H9 (cell line): ENCODE results near the gene ARHGAP8. TPM values are rescaled to one million over a fixed set of nuclear protein-coding genes. Genes with fewer than 3 reads are reported as not detected.

Experiments used
- DNase-seq: peaks from one replicate; pipeline ENCODE4 v3.0.0-alpha.2; 2017
- H2AFZ ChIP-seq: one replicate; pipeline ENCODE4 v1.6.1; 2013; ENCODE audit warnings: mild to moderate bottlenecking, low read length, control low read depth, moderate library complexity
- H2AK5ac ChIP-seq: 2 replicates; pipeline ENCODE4 v1.6.1; 2013; ENCODE audit warnings: low read length, control low read depth, mixed read lengths; ENCODE audit not compliant: insufficient read length
- H2BK120ac ChIP-seq: one replicate; pipeline ENCODE4 v1.6.1; 2013; ENCODE audit warnings: low read depth, mild to moderate bottlenecking, low read length, control low read depth, inconsistent platforms; ENCODE audit not compliant: poor library complexity, severe bottlenecking
- H2BK12ac ChIP-seq: 2 replicates; pipeline ENCODE4 v1.6.1; 2013; ENCODE audit warnings: low read length, control low read depth, mixed read lengths, low read depth; ENCODE audit not compliant: insufficient read length
- H2BK15ac ChIP-seq: 2 replicates; pipeline ENCODE4 v1.6.1; 2013; ENCODE audit warnings: low read depth, low read length, control low read depth
- H2BK20ac ChIP-seq: one replicate; pipeline ENCODE4 v1.6.1; 2013; ENCODE audit warnings: low read depth, mild to moderate bottlenecking, low read length, control low read depth, inconsistent platforms; ENCODE audit not compliant: poor library complexity, severe bottlenecking
- H2BK5ac ChIP-seq: 2 replicates; pipeline ENCODE4 v1.6.1; 2013; ENCODE audit warnings: low read length, control low read depth, mixed read lengths; ENCODE audit not compliant: insufficient read length
- H3K14ac ChIP-seq: 2 replicates; pipeline ENCODE4 v1.6.1; 2013; ENCODE audit warnings: low read length, control low read depth; ENCODE audit not compliant: insufficient read depth
- H3K18ac ChIP-seq: 2 replicates; pipeline ENCODE4 v1.6.1; 2013; ENCODE audit warnings: low read depth, mild to moderate bottlenecking, mixed read lengths, low read length, control low read depth; ENCODE audit not compliant: insufficient read length
- H3K23ac ChIP-seq: 2 replicates; pipeline ENCODE4 v1.6.1; 2013; ENCODE audit warnings: low read length, control low read depth, mixed read lengths, low read depth; ENCODE audit not compliant: insufficient read length
- H3K23me2 ChIP-seq: 2 replicates; pipeline ENCODE4 v1.6.1; 2013; ENCODE audit warnings: low read depth, mild to moderate bottlenecking, mixed read lengths, low read length, control low read depth; ENCODE audit not compliant: insufficient read length, poor library complexity, severe bottlenecking
- H3K27ac ChIP-seq: 2 replicates; pipeline ENCODE4 v1.5.1; 2013; ENCODE audit warnings: low read length, control low read depth, mixed read lengths, low read depth; ENCODE audit not compliant: insufficient read length
- H3K27me3 ChIP-seq: 2 replicates; pipeline ENCODE4 v1.6.1; 2013; ENCODE audit warnings: low read length, control low read depth, inconsistent platforms; ENCODE audit not compliant: insufficient read depth
- H3K4ac ChIP-seq: 2 replicates; pipeline ENCODE4 v1.6.1; 2013; ENCODE audit warnings: low read depth, mild to moderate bottlenecking, control low read depth, inconsistent platforms, low read length, moderate library complexity
- H3K4me1 ChIP-seq: 2 replicates; pipeline ENCODE4 v1.6.1; 2013; ENCODE audit warnings: low read length, control low read depth, inconsistent platforms; ENCODE audit not compliant: insufficient read depth
- H3K4me2 ChIP-seq: 2 replicates; pipeline ENCODE4 v1.6.1; 2013; ENCODE audit warnings: low read length, control low read depth, mixed read lengths; ENCODE audit not compliant: insufficient read length, insufficient read depth
- H3K56ac ChIP-seq: 2 replicates; pipeline ENCODE4 v1.6.1; 2013; ENCODE audit warnings: low read depth, mild to moderate bottlenecking, mixed read lengths, low read length, control low read depth; ENCODE audit not compliant: insufficient read length
- H3K79me1 ChIP-seq: 2 replicates; pipeline ENCODE4 v1.6.1; 2013; ENCODE audit warnings: low read depth, mild to moderate bottlenecking, moderate library complexity, low read length, control low read depth, inconsistent platforms; ENCODE audit not compliant: insufficient read depth, poor library complexity, severe bottlenecking
- H3K79me2 ChIP-seq: 2 replicates; pipeline ENCODE4 v1.6.1; 2013; ENCODE audit warnings: low read length, control low read depth, inconsistent platforms; ENCODE audit not compliant: insufficient read depth
- H3K9ac ChIP-seq: 2 replicates; pipeline ENCODE4 v1.6.1; 2013; ENCODE audit warnings: low read length, control low read depth, mixed read lengths; ENCODE audit not compliant: insufficient read length; ENCODE audit errors: extremely low read depth
- H3K9me3 ChIP-seq: one replicate; pipeline ENCODE4 v1.6.1; 2013; ENCODE audit warnings: low read depth, low read length, inconsistent platforms; ENCODE audit not compliant: control insufficient read depth
- H3T11ph ChIP-seq: one replicate; pipeline ENCODE4 v1.6.1; 2013; ENCODE audit warnings: mild to moderate bottlenecking, low read length, control low read depth, inconsistent platforms
- H4K20me1 ChIP-seq: one replicate; pipeline ENCODE4 v1.6.1; 2013; ENCODE audit not compliant: control insufficient read depth, insufficient read length, insufficient read depth
- H4K5ac ChIP-seq: 2 replicates; pipeline ENCODE4 v1.6.1; 2013; ENCODE audit warnings: low read depth, mild to moderate bottlenecking, mixed read lengths, low read length, control low read depth; ENCODE audit not compliant: insufficient read length
- H4K8ac ChIP-seq: replicated peaks from 2 replicates; pipeline ENCODE4 v1.6.1; 2013; ENCODE audit warnings: low read length, control low read depth, mixed read lengths, low read depth; ENCODE audit not compliant: insufficient read length
- H4K91ac ChIP-seq: 2 replicates; pipeline ENCODE4 v1.6.1; 2013; ENCODE audit warnings: low read depth, mild to moderate bottlenecking, moderate library complexity, mixed read lengths, low read length, control low read depth; ENCODE audit not compliant: insufficient read length
- H3K27ac Mint-ChIP-seq, 3 experiments: 2 replicates in 2 of 3; 3 replicates in 1 of 3; pipeline ENCODE4 v1.8.0; 2020 to 2021; ENCODE audit warnings: mixed read lengths in 3 of 3, mild to moderate bottlenecking in 1 of 3, moderate library complexity in 1 of 3
- H3K27me3 Mint-ChIP-seq: 2 replicates; pipeline ENCODE4 v1.8.0; 2021; ENCODE audit warnings: low read depth, mild to moderate bottlenecking, moderate library complexity, mixed read lengths
- H3K36me3 Mint-ChIP-seq, 3 experiments: 2 replicates in 2 of 3; 3 replicates in 1 of 3; pipeline ENCODE4 v1.8.0; 2020 to 2021; ENCODE audit warnings: low read depth in 3 of 3, mixed read lengths in 3 of 3; ENCODE audit not compliant: insufficient read depth in 1 of 3
- H3K4me1 Mint-ChIP-seq, 2 experiments: 2 replicates each; pipeline ENCODE4 v1.8.0; 2020; ENCODE audit warnings: mixed read lengths in 2 of 2
- H3K4me3 Mint-ChIP-seq, 2 experiments: 2 replicates in 1 of 2; 3 replicates in 1 of 2; pipeline ENCODE4 v1.8.0; 2020 to 2021; ENCODE audit warnings: mild to moderate bottlenecking in 2 of 2, mixed read lengths in 2 of 2, moderate library complexity in 1 of 2
- H3K9me3 Mint-ChIP-seq, 2 experiments: 2 replicates in 1 of 2; 3 replicates in 1 of 2; pipeline ENCODE4 v1.8.0; 2020; ENCODE audit warnings: mild to moderate bottlenecking in 2 of 2, mixed read lengths in 2 of 2, moderate library complexity in 1 of 2
- WGBS: extraction: QIAGEN DNeasy Blood & Tissue Kit; methylation state at CpG from one replicate; pipeline ENCODE4 v1.1.7; 2013; ENCODE audit warnings: missing lambda C conversion rate, low lambda C conversion rate, mixed read lengths; ENCODE audit not compliant: insufficient read length; ENCODE audit errors: extremely low coverage; 5-methylcytosine and 5-hydroxymethylcytosine counted together
- total RNA-seq: library from RNA; stranded (reverse); gene quantifications from 2 replicates; pipeline ENCODE4 v1.2.1, GENCODE V29; 2021
- TF ChIP-seq, protein P1 (sequence below): fragments of 200-600 bp; sonication (generic); conservative IDR thresholded peaks from 3 replicates; pipeline ENCODE4 v1.8.0; 2021; ENCODE audit warnings: antibody characterized with exemption, mild to moderate bottlenecking

Gene ARHGAP8
- total RNA-seq, 1 experiment from 2014 or later, result 35.4 TPM

DNA sequence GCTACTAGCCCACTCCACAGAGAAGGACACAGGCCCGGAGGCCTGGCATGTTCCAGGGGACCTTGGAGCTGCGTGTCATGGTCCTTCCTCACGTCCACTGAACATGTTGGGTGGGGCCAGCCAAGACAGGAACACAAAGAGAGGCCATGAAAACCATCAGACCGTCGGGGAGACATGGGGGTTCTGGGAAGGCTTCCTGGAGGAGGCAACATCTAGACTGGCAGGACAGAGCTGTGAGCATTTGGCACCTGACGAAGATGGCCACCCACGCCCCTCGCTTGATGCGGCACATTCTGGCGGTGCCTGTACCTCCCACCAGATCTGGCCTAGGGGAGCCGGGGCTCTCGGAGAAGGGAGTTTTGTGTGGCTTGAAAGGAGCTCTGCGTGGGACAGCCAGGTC, 24.7 kb upstream of the ARHGAP8 start:
- Mint-ChIP-seq H3K4me1 (peaks cover 3 to 8% of the 10 kb centered on the region in 2 experiments; a peak in 2 of 4 replicates), H3K9me3 (no peaks in the 10 kb centered on the region), H3K27ac (no peak overlapping the region), H3K36me3 (peaks cover 0 to 3% (median 0%) of the 10 kb centered on the region in 3 experiments; a peak in 1 of 7 replicates), H3K27me3 (no peaks in the 10 kb centered on the region), H3K4me3 (no peak overlapping the region)
- Histone ChIP-seq H3K18ac (no peak overlapping the region), H3K4me2 (no peak overlapping the region), H2BK12ac (no peak overlapping the region), H2BK15ac (no peak overlapping the region), H3K23ac (no peak overlapping the region), H3K4me1 (no peaks in the 10 kb centered on the region), H3K4ac (no peak overlapping the region), H3K56ac (no peak overlapping the region), H3K27me3 (no peaks in the 10 kb centered on the region), H4K20me1 (no peaks in the 10 kb centered on the region), H3K9ac (no peak overlapping the region), H2BK120ac (no peak overlapping the region), H3K23me2 (no peaks in the 10 kb centered on the region), H2BK20ac (no peak overlapping the region), H3K79me1 (no peaks in the 10 kb centered on the region), H2AK5ac (no peak overlapping the region), H3K79me2 (no peaks in the 10 kb centered on the region), H2AFZ (no peak overlapping the region), H4K5ac (no peak overlapping the region), H3K14ac (no peak overlapping the region), H3K27ac (no peak overlapping the region), H4K91ac (no peak overlapping the region), H2BK5ac (no peak overlapping the region), H3T11ph (no peak overlapping the region), H4K8ac (no peak overlapping the region), H3K9me3 (no peaks in the 10 kb centered on the region)
- WGBS, result no CpG with 5 or more reads among the region's 13 CpGs
- DNase-seq, result no peak
- TF ChIP-seq, protein P1, sequence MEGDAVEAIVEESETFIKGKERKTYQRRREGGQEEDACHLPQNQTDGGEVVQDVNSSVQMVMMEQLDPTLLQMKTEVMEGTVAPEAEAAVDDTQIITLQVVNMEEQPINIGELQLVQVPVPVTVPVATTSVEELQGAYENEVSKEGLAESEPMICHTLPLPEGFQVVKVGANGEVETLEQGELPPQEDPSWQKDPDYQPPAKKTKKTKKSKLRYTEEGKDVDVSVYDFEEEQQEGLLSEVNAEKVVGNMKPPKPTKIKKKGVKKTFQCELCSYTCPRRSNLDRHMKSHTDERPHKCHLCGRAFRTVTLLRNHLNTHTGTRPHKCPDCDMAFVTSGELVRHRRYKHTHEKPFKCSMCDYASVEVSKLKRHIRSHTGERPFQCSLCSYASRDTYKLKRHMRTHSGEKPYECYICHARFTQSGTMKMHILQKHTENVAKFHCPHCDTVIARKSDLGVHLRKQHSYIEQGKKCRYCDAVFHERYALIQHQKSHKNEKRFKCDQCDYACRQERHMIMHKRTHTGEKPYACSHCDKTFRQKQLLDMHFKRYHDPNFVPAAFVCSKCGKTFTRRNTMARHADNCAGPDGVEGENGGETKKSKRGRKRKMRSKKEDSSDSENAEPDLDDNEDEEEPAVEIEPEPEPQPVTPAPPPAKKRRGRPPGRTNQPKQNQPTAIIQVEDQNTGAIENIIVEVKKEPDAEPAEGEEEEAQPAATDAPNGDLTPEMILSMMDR, result no peak
